RWPE2 (cell line): Measurements from ENCODE around the gene DPP10.

Source experiments
- ATAC-seq: fragments of 200-7000 bp; cut with Tn5 transposase; 3 replicates; pipeline ENCODE4 v1.9.1; 2021; ENCODE audit warnings: low read depth
- DNase-seq: peaks from one replicate; pipeline ENCODE4 v3.0.0-alpha.2; 2020; ENCODE audit warnings: low spot score
- H3K27ac ChIP-seq: fragments of 450-650 bp; 2 replicates; pipeline ENCODE4 v1.5.1; 2017; ENCODE audit warnings: mild to moderate bottlenecking; ENCODE audit not compliant: poor library complexity, severe bottlenecking
- H3K27me3 ChIP-seq: fragments of 250-450 bp; sonication (Bioruptor Pico); 2 replicates; pipeline ENCODE4 v1.5.1; 2021; ENCODE audit warnings: mild to moderate bottlenecking, moderate library complexity; ENCODE audit not compliant: insufficient read depth, poor library complexity, severe bottlenecking
- H3K36me3 ChIP-seq: fragments of 250-450 bp; sonication (Bioruptor Pico); 2 replicates; pipeline ENCODE4 v1.5.1; 2020; ENCODE audit warnings: low read depth, mild to moderate bottlenecking, moderate library complexity
- H3K4me1 ChIP-seq: fragments of 250-450 bp; sonication (Bioruptor Pico); 2 replicates; pipeline ENCODE4 v1.5.1; 2021; ENCODE audit warnings: mild to moderate bottlenecking, moderate library complexity; ENCODE audit not compliant: insufficient read depth, poor library complexity, severe bottlenecking
- H3K4me3 ChIP-seq: fragments of 250-450 bp; sonication (Bioruptor Pico); 2 replicates; pipeline ENCODE4 v1.5.1; 2021; ENCODE audit warnings: mild to moderate bottlenecking, moderate library complexity; ENCODE audit not compliant: severe bottlenecking
- H3K9me3 ChIP-seq: fragments of 250-450 bp; sonication (Bioruptor Pico); 2 replicates; pipeline ENCODE4 v1.5.1; 2021; ENCODE audit warnings: mild to moderate bottlenecking, moderate library complexity; ENCODE audit not compliant: severe bottlenecking
- TF ChIP-seq, protein P1 (sequence below): fragments of 450-650 bp; IDR thresholded peaks from one replicate; pipeline ENCODE4 v1.5.1; 2017; ENCODE audit warnings: mild to moderate bottlenecking, moderate library complexity; ENCODE audit not compliant: poor library complexity, severe bottlenecking

The DPP10 gene

DNA sequence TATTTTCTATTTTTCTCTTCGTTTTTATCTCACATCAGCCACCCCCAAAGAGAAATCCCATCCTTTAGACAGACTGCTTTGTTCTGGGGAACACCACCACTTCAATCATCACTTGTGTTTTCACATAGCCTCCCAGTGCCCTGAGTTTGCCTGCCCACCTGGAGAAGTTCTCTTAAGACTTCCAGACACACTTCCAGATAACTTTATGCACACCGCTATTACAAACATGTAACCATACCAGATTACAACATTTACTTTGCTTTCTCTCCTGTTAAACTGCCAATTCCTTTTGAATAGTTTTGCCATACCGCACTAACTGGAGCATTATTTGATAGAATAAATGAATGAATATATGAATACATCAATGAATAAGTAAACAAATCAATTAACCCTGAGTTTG, 1353.6 kb downstream of the DPP10 start:
- Histone ChIP-seq H3K27me3 (no peaks in the 10 kb centered on the region), H3K9me3 (no peaks in the 10 kb centered on the region)

GRCh38 chr2:115807276-115807675, 1364.8 kb downstream of the DPP10 start:
- ATAC-seq (no peak), DNase-seq (no peak)
- H3K4me3 ChIP-seq, result no peak overlapping the region
- no peaks in the 10 kb centered on the region for H3K27me3 ChIP-seq
- no peaks in the 10 kb centered on the region for H3K4me1 ChIP-seq
- no peaks in the 10 kb centered on the region for H3K9me3 ChIP-seq
- H3K27ac ChIP-seq, result no peak overlapping the region
- TF ChIP-seq, protein P1, sequence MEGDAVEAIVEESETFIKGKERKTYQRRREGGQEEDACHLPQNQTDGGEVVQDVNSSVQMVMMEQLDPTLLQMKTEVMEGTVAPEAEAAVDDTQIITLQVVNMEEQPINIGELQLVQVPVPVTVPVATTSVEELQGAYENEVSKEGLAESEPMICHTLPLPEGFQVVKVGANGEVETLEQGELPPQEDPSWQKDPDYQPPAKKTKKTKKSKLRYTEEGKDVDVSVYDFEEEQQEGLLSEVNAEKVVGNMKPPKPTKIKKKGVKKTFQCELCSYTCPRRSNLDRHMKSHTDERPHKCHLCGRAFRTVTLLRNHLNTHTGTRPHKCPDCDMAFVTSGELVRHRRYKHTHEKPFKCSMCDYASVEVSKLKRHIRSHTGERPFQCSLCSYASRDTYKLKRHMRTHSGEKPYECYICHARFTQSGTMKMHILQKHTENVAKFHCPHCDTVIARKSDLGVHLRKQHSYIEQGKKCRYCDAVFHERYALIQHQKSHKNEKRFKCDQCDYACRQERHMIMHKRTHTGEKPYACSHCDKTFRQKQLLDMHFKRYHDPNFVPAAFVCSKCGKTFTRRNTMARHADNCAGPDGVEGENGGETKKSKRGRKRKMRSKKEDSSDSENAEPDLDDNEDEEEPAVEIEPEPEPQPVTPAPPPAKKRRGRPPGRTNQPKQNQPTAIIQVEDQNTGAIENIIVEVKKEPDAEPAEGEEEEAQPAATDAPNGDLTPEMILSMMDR, result no peak
- no peaks in the 10 kb centered on the region for H3K36me3 ChIP-seq

More for the DNA sequence above, 1353.6 kb downstream of the DPP10 start:
- no peak overlapping the region for H3K4me3 ChIP-seq
- no peaks in the 10 kb centered on the region for H3K4me1 ChIP-seq
- DNase-seq (no peak), ATAC-seq (no peak)
- no peak overlapping the region for H3K27ac ChIP-seq
- no peaks in the 10 kb centered on the region for H3K36me3 ChIP-seq
- TF ChIP-seq, protein P1, result no peak

DNA sequence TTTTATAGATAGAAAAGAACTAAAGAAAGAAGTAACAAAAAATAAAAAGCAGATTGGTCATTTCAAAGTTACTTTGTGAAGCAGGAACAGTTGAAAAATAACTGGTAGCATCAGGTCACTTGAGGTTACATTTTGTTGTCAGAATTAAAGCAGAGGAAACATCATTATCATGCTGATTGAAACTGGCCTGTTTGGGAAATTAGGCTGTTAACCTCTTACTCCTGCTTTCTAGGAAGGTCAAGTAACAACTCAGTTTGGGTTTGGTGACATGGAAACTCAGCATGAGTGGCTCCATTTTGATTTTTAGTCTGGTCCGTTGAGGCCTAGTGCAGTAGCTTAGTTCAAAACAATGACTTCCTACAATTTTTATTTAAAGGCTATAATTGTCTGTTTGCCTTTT, 1383.5 kb downstream of the DPP10 start:
- H3K4me3 ChIP-seq, result no peak overlapping the region
- TF ChIP-seq, protein P1, result no peak
- no peaks in the 10 kb centered on the region for H3K36me3 ChIP-seq
- no peak overlapping the region for H3K27ac ChIP-seq
- ATAC-seq (no peak), DNase-seq (no peak)
- no peaks in the 10 kb centered on the region for H3K27me3 ChIP-seq
- no peaks in the 10 kb centered on the region for H3K9me3 ChIP-seq
- no peaks in the 10 kb centered on the region for H3K4me1 ChIP-seq

DNA sequence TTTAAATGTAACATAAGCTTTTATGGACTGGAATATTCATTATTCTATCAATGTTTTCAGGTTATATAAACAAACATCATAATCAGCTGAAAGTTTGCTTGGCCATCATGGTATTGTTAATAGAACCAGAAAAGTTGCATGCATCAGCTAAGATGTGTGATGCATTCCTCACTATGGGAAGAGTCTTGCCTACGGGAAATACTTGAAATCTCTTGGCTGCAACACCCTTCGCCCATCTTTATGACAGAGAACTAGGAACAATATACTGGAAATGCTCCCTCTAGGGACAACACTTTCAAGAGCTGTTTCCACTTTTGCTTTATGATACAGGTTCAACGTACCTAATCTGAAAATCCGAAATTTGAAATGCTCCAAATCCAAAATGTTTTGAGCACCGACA, 1390.8 kb downstream of the DPP10 start:
- no peak overlapping the region for H3K27ac ChIP-seq
- DNase-seq (no peak), ATAC-seq (no peak)
- no peaks in the 10 kb centered on the region for H3K9me3 ChIP-seq
- no peaks in the 10 kb centered on the region for H3K27me3 ChIP-seq
- no peaks in the 10 kb centered on the region for H3K4me1 ChIP-seq
- H3K36me3 ChIP-seq, result no peaks in the 10 kb centered on the region
- TF ChIP-seq, protein P1, result no peak
- no peak overlapping the region for H3K4me3 ChIP-seq

- TF ChIP-seq, protein P1, result no peak
- no peaks in the 10 kb centered on the region for H3K9me3 ChIP-seq
- no peaks in the 10 kb centered on the region for H3K4me1 ChIP-seq
- no peak overlapping the region for H3K27ac ChIP-seq
- peaks cover 3% of the 10 kb centered on the region for H3K27me3 ChIP-seq
- H3K36me3 ChIP-seq, result no peaks in the 10 kb centered on the region
- DNase-seq, result no peak
- H3K4me3 ChIP-seq, result no peak overlapping the region
- ATAC-seq, result no peak
Measured at GRCh38 chr2:115838539-115838938, 1396.1 kb downstream of the DPP10 start.
